GM12891 (cell line): ENCODE data around the gene ALG1.
"Not testable (repeated sequence)": the region's sequence is repeated elsewhere in the genome, so short reads cannot be mapped to it uniquely, and the experiment has no call there.

Experiments
- PAX5 ChIP-seq: IDR thresholded peaks from 2 replicates; pipeline ENCODE4 v1.6.1; 2011; ENCODE audit warnings: low read length, moderate library complexity, mild to moderate bottlenecking; ENCODE audit not compliant: insufficient read depth, severe bottlenecking
- POLR2A ChIP-seq: IDR thresholded peaks from 2 replicates; pipeline ENCODE4 v1.6.1; 2011; ENCODE audit warnings: low read depth, low read length, control low read depth
- POLR2AphosphoS5 ChIP-seq: IDR thresholded peaks from 2 replicates; pipeline ENCODE4 v1.6.1; 2011; ENCODE audit warnings: low read depth, low read length, control low read depth
- TAF1 ChIP-seq: IDR thresholded peaks from 2 replicates; pipeline ENCODE4 v1.6.1; 2011; ENCODE audit warnings: low read depth, low read length, control low read depth

GRCh38 chr16:5088086-5088790, 16.6 kb downstream of the ALG1 start:
- not testable (repeated sequence) for TF ChIP-seq POLR2A, TAF1, POLR2AphosphoS5, PAX5
